SIG-M5 (cell line): ENCODE measurements around the gene PLCL1.
A peak's percentile ranks its signal among the peaks of the same experiment; 100 is the strongest.

Experiments
- DNase-seq: peaks from one replicate; lab custom pipeline; 2025; lab: John Stamatoyannopoulos, UW

PLCL1 gene

DNA sequence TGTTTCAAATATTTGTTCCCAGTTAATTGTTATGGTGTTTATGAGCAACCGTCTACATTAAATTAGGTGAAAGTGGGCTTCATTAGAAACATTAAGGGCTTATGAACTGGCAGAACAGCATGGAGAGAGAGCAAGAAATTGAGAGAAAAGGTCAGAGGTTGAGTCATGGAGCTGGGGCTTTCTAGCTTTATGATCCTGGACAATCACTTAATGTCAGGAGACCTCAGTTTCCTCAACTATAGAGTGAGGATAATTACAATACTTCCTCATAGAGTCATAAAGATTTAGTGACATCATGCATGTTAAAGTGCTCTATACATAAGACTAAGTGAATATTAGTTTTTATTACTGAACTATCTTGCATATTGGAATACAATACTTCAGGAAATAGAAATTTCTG lies 83.9 kb downstream of the PLCL1 start:
- DNase-seq, result no peak

DNA sequence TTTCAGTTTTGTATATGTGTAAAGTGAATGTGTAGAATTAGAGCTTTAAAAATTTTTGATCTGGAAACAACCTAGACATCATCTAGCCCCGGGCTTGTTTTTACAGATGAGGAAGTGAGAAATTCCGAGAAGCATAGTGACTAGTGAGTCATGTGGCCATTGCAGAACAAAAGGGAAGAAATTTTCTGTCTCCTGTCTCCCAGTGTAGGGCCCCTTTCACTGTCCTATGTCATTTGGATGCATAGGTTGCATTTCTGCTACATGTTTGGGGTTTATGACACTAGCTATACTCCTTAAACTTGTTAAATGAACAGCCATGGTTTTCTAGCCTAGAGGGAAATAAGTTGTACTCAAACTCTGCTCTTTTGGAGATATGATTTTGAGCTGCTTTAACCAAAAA lies 84.6 kb downstream of the PLCL1 start:
- peak; percentile 58 for DNase-seq

DNA sequence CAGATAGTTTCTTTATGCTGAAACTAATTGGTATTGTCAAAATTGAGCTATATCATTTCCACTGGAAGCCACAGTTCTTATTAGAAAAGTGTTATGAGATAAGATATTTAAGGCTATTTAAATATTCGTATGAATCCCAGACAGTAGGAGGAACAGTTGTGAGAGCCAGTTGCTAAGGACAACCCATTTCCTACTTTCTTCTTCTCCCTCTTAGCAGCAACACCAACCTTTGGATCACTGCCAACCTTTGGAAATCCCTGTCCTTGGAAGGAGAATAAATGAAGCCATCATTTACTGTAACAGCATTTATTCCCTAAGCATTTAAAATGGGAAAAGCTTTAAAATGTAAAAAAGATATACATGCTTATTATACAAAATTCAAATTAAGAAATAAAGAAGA lies 85.8 kb downstream of the PLCL1 start:
- DNase-seq, result no peak

DNA sequence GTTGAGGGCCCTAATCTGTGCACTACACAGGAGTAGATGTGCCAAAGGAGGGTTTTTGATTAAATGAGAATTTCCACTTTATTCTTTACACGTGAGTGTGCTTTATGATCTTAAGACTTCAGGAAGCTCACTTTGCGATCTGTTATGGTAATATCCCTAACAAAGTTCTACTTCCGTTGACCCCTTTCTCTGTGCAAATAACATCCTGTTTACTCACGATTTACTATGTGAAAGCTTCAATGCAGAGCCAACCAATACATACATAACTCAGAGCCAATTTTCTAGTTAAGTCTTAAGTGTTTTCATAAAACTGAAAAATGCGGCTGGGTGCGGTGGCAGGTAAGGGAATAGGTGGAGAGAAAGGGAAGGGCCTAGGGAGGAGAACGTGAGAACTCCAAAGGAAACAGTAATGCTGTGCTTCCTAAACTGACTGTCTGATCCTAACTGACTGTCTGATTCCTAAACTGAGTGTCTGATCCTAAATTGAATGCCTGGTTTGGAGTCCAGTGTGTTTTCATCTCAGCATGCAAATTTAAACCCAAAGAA lies 87.6 kb downstream of the PLCL1 start:
- DNase-seq, result no peak

DNA sequence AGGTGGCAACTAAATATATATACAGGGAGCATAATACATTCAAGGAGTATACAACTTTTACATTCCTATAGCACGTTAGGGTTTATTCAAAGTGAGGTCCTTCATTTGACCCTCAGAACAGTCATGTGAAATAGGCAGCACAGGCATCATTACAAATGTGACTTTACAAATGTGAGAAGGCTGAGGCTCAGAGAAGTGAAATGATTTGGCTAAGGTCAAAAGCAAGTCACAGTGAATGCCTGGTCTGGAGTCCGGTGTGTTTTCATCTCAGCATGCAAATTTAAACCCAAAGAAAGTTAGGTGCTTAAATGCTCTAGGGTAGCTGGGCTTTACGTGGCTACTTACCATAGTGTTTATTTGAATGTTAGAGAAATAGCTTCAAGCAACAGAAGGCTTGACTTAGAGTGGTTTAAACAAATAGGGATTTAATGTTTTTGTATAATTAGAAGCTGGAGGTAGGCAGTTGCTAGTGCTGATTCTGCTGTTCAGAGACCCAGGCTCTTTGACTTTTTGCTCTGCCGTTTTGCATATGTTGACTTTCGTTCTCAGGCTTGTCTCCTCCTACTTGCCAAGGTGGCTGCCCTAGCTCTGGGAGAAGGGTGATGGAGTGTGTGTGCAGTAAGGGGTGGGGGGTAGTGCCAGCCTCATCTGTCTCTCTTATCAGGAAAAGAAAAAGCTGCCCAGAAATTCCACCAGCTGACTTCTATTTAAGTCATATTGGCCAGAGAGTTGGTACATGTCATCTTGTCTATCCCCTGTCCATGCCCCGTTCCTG lies 89.2 kb downstream of the PLCL1 start:
- no peak for DNase-seq

DNA sequence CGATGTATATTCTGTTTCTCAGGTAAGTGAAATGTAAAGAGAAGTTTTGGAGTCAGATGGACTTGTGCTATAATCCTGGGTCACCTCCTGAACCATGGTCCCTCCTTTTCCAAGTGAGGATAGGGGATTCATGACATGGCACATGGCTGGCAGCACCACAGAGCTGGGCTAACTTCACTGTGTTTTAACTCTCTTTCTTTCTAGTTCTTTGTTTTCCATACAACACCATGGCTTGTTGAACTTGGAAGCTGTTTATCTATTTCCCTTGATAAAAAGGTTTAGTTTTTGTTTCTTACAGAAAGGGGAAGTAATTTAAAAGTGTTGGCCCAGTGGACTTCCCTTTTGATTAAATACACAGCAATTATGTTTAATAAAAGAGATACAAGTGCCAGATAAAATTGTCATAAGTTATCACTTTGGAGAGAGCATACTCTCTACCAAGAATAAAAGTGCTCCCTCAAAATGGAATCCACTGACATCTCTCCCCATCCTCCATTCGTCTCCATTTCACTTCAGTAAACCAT lies 90.4 kb downstream of the PLCL1 start:
- no peak for DNase-seq

DNA sequence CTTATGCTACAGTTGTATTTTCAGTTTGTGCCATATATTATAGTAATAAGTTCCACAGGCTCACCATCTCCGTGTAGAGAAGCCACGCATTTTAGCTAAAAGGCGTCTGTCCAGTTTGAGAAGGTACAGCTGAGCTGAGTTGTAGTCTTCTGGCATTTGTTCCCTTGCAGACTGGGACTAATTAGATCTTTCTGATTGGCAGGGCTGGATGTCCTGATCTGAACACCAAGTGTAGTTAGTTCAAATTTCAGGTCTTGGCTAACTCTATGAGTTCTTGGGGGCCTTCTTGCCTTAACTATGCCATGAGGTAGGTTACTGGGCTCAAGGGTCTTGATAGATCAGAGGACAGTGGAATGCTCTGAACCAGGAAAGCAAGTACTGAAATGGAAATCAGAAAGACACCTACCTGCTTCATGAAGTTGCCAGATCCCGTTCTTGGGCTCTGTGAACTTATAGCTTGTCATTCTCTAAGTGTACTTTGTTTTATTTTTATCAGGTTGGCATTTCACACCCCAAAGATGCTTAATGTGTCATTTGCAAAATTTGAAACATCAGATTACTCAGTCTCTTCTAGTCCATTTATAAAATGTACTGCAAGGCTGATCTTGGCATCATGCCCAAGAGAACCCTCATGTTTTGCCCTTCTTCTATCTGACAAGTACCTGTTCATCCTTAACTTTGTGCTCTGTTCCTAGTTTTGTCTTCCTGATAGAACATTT lies 93.7 kb downstream of the PLCL1 start:
- no peak for DNase-seq

DNA sequence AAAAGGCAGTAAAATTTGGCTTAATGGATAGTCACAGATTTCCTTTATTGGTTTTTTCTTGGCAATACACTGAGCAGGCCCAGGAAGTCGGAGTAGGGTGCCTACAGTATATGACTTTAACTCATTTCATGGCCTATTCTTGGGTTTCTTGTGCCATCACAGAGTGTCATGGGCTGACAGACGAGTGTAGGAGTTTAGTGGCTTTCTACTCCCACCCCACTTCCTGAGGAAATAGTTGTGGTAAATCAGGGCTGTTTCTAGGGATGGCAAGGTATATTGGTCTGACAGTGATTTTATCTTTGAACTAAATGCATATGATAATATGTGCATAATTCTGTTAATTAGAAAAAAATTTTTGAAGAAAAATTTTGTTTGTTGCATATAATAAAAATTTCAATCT lies 100.1 kb downstream of the PLCL1 start:
- no peak for DNase-seq

DNA sequence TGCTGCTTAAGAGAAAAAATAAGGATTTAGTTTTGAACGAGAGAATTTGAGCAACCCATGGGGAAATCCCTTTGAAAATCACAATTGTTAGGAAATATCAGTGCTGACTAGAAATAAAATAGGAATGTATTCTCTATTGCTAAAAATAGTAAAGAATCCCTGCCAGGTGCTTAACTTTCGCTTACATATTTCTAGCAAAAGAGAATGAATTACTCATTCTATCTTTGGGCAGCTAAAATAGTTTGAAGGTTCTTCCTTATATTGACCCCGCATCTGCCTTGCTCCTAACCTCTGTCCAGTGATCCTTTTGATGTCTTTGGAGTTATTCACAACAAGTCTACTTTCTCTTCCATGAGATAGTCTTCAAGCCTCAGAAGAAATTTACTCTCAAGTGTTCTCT lies 103.8 kb downstream of the PLCL1 start:
- no peak for DNase-seq

DNA sequence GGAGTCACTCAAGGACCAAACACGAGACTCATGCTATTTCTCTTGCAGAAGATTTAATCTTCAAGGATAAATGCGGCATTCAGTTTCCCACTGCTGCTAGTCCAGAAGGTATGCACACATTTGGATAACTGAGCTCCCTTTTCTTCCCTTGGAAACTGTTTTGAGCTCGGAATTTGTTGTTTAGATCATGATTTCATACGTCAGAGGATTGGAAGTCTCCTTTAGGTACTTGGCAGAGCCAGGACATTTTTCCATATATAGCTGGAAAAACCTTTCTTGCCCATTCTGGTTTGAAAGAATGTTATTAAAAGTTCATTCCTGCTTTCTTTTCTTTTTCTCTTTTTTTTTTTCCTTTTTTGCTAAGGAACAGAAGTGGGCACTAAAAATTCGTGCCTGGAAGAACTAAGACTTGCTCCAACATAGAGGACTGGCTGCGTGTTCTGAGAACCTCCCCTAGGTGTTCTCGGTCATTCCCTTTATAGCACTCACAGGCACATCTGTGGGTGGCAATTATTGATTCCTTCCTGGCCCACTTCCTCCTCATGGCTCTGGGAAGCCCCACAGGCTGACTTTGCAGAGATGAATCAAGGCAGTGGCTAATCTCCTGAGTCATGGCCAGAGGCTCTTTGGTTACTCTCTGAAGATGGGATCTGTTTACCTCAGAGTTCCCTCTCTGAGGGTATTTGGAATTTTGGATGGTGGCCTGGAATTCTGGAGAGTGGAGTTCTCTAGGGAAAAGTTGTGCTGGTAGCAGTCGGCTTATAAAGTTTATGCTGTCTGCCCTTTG lies 104.8 kb downstream of the PLCL1 start:
- no peak for DNase-seq

DNA sequence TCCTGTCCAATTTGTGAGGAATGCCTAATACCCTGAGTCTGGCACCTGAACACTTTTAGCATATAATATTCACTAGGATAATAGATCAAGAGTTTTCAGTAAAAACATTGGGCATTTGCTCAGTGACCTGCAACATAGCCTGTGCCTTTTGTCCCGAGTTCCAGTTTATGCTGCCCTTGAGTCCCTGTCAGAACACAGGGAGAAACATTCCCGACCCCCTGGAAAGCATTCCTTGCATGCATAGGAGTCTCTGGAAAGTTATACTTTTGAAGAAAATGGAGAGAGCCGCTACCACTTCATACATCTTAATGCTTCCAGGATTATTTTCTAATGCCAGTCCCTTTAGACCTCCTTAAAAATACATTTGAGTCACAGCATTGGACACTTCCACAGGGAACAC lies 107.3 kb downstream of the PLCL1 start:
- DNase-seq, result no peak

DNA sequence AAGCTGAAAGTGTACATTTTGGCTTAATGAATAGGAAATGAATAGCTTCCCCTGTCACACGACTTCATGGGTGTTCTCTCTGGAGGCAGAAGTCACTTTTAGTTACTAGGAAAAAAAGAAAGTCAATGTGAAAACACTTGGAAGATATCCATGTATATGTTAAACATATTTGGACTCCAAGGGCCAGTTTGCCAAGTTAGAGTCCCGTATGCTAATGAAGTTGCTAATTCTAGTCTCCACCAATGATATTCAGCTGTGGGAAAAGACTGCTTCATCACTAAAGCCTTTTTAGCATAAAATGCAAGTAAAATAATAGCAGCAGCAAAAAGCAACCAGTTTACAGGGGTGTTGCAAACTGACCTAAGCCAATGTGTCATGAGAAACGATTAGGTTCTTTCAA lies 108.7 kb downstream of the PLCL1 start:
- no peak for DNase-seq

DNA sequence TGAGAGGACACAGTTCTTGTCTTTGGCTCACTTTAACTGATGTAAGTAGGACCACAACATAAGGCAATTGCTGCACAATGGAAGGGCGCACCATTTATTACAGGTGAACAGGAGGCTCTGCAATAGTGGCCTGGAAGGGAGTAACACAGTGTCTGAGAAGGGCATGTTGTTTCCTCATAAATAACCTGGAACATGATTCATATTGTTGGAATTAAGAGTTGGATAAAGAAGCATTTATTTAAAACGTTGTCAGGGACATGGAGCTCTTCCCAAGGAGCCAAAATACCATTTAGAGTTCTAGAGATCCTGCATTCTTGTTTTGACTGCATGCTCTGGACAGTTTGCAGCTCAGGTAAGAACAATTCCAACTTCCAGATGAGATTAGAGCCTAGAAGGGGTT lies 110.4 kb downstream of the PLCL1 start:
- no peak for DNase-seq

DNA sequence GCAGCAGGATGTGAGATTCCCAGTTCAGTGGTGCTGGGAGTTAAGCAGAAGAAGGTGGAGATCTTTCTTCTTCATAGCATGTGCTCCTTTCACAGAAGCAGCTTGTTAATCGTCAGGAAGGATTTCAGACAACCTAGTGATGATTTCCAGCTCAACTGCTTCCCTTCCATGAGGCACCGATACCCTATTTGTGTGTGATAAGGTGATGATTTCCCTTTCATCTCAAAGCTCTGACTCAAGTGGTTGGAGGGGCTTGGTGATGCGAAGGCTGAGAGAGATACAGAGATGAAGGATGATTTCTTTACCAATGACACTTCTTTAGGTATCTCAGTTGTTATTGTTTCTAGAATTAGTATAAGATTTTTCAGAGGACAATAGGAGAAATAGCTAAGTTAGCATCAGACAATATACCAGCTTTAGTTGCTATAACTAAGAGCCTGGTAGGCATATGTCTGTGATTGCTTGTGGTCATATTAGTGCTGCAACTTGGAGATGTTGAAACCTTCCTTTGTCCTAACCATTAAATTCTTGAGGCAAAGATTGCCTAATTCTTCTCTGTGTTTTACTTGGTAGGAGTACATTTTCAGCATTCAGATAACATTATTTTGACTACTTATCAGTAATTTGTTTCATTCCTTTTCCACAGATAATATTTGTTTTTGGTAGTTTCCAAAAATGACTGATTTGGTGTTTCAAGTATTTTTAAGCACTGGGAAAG lies 111.3 kb downstream of the PLCL1 start:
- no peak for DNase-seq

DNA sequence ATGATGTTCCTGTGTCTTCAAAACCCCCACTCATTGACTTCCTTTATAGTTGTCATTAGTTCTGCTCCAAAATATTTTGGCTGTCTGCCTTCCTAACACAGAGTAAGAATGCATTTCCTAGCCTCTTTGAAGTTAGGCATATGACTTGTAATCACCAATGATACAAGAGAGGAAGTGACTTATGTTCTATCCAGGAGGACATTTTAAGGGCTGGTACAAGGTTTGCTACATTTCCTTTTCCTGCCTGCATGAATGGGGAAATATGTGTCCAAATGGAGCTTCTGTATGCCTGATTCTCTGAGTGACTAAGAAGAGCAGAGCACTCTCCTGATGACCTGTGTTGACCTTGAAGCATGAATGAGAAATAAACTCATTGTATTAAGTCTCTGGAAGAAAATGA lies 115.1 kb downstream of the PLCL1 start:
- no peak for DNase-seq

DNA sequence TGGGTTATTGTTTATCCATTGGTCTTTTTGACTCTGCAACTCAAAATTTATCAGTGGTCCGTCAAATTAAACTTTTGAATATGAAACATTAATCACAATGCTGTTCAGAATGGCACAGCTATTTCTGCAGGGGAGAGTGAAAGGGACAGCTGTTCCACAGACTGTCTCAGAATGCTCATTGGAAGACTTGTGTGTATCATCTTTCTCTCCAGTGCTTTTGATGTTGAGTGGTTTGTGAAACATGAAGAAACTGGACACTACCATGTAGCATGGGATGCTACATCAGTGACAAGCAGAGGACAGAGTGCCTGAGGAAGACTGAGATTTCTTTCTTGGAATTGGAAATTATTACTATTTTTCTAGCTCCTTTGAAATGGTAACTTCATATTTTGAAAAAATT lies 115.7 kb downstream of the PLCL1 start:
- DNase-seq, result no peak

DNA sequence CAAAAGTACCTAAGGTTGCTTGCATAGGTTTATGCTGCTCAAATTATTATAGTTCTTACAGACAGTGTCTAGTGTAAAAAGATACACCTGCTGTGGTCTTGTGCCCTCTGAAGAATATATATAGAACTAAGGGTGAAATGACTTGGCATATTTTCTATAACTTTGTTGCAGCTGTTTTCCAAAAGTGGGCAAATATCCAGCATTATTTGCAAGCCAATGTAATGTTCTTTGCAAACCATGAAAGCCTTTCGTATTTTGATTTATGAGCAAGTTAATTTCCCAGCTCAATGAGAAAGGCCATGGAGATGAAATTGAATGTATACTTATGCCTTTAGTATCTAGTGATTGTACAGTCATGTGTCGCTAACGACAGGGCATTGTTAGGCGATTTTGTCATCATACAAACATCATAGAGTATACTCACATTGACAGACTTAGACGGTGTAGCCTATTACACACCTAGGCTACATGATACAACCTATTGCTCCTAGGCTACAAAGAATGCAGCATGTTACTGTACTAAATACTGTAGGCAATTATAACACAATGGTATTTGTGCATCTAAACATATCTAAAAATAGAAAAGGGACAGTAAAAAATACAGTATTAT lies 116.3 kb downstream of the PLCL1 start:
- DNase-seq, result no peak

DNA sequence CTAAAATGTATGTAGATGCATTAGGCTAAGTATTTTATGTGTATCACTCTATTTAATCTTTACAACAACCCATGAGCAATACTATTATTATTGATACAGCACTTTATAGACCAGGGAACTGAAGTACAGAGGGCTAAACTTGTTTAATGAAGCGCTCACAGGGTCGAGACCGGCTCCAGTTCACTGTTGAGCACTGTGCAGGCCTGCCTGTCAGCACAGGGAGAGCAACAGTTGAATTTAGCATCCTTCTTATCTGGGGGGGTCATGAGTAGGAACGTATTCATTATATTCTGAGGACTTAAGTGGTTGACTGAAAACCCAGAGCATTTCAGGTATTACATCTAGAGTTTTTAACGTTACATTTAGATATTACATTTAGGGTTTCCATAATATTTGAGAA lies 120.1 kb downstream of the PLCL1 start:
- no peak for DNase-seq

DNA sequence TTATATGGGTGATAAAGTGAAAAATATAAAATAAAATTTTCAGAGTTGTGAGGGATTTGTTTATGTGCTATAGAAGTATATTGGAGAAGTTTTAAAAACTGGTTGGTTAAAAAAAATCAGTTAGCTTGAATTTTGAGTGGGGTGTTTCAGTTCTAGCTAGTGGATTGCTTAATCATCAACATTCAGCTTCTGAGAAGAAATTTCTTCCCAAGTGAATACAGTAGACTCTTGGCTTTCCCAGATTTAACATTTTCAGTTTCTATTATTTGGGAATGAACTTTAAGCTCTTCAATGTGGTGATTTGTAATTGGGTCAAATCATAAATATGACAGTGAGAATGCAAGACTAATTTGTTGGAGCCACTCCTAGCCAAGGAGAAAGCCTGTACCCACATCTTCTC lies 120.8 kb downstream of the PLCL1 start:
- DNase-seq, result no peak

DNA sequence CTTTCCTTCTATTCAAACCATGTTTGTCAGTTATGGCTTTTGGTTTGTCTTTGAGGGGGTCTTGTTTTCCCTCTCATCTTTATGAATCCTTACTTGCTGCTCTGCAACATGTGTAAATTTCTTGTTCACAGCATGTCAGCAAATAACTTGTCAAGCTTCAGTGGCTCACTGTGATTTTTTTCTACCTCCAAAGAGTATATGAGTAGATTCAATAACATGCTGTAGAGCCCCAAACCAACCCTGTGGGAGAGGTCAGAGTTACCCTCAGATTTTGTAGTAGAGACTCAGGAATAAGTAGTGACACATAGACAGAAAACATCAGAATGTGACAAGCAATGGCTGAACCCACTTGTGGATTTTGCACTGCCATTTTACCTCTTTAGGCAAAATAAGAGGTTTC lies 121.6 kb downstream of the PLCL1 start:
- no peak for DNase-seq

DNA sequence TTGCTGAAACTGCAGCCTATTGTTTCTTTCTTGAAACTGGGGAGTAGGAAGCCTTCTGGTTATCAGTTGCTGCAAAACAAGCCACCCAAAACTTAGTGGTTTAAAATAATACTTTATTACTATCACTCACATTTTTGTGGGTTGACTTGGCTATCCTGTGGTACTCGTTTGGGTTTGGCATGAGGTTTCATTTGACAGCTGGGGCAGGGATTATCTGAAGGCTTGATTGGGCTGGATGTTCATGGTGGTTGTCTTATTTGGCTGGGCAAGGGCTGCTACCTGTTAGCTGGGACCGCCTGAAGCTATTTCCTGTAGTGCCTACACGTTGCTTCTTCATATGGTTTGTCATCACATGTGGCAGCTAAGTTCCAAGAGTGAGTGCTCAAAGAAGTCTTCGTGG lies 122.3 kb downstream of the PLCL1 start:
- no peak for DNase-seq
